ENCODE results near the gene GALC.
"Not testable (repeated sequence)": the region's sequence is repeated elsewhere in the genome, so short reads cannot be mapped to it uniquely, and the experiment has no call there.

The GALC gene

DNA sequence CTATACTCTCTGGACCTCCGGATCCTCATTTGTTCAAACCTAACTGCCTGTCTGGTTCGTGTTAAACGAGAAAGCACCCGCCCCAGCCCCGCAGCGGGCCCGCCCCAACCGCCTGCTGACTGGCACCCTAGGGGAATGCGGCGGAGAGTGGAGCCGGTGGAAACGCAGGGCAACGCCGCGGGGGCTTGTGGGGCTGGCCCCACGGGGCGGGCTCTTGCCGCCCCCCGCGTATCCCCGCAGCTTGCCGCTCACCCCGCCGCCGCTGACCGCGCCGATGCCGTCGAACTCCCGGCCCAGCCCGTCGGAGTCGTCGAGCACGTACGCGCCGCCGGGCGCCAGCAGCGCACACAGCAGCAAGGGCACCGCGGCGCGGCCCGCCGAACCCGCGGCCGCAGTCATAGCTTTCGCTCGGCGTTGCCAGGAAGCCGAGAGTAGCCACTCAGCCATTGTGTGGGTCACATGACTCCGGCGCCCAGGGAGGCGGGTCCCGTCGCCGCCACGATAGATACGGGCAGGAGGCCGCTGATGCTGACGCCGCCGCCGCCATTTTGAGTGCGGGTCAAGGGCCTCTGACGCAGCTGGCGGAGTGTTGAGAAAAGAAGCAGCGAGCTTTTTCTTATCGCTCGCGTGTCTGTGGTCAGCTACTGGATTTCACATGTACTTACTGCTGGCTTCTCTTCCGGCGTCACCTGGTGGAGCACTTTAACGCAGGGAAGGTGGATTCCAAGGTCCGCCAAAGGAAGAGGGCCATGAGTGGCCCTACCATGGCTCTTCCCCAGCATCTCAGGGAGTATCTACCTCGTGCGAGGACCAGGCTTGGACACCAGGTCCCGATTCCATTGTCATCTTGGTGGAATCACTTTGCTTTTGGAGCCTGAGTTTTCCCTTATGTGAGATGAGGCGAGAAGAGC is at the start of gene GALC:
Gene GALC, minus strand, starts transcription at position 465 of the 911 bp plus-strand sequence. Its CDS starts 18 bp downstream, at position 447.
- DNase-seq, result peak; percentile 59

DNA sequence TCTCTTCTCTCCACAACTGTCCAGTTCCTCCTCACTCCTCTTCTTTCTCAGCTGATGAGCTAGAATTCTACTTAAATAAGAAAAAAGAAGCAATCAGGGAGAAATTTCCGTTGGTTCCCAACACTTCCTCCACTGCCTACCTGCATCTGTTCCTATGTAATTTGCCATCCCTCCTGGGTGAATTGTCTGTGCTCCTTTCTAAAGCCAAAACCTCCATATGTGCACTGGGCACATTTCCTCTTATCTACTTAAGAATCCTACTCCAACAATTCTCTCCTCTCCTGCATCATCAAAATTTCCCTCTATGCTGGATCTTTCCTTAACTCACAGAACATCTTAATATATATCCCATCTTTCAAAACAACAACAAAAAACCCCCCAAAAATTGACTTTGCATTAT is 47.2 kb upstream of the GALC start:
- no peak for DNase-seq

DNA sequence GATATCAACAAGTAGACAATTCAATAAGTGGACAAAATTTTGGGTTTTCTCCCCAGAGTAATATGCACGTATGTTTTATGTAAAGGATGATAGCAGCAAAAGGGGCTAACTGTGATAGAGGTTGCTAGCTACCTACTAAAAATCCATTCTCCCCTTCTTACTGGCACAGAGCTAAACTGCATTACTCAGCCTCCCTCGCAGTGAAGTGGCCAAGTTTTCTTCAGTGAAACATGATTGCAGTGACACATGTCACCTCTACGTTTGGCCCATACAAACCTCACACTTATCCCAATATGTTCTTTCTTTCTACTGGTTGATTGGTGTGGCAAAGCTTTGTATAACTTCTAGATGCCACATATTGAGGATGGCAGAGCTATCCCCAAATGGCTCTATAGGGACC is 46.2 kb upstream of the GALC start:
- no peak for DNase-seq

GRCh38 chr14:88037325-88037724 is 44.3 kb upstream of the GALC start:
- DNase-seq, result no peak

GRCh38 chr14:88036422-88036821 is 43.4 kb upstream of the GALC start:
- DNase-seq, result no peak

DNA sequence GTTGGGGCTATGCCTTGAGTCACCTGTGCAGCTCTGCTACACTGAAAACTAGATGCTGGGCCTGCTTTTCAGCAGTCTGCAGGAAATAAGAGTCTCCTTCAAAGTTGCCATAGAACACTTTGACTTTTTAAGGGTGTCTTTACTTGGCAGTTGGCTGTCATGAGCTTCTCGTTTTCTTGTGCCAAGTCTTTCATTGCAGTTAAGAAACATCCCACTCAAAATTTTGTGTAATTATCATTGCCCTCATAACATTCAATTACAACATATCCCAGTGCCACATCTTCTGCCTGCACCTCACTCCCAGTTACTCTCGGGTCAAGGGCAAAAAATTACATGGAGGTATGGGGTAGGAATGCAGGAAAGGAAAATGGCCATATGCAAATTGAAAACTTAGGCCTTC is 41.1 kb upstream of the GALC start:
- no peak for DNase-seq

GRCh38 chr14:88032373-88032772 is 39.4 kb upstream of the GALC start:
- no peak for DNase-seq

- DNase-seq, result no peak
Observed at GRCh38 chr14:88030892-88031291, 37.9 kb upstream of the GALC start.

DNA sequence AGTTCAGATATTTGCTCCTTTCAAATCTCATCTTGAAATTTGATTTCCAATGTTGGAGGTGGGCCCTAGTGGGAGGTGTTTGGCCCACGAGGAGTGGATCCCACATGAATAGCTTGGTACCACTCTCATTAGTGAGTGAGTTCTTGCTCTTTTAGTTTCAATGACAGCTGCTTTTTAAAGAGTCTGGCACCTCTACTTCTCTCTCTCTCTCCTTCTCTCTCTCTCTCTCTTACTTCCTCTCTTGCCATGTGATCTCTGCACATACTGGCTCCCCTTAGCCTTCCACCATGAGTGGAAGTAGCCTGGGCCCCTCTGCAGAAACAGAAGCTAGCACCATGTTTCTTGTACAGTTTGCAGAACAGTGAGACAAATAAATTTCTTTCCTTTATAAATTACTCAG is 37.1 kb upstream of the GALC start:
- DNase-seq, result no peak

- no peak for DNase-seq
Observed at GRCh38 chr14:88029500-88029899, 36.5 kb upstream of the GALC start.

- DNase-seq, result no peak
Observed at GRCh38 chr14:88026890-88027289, 33.9 kb upstream of the GALC start.

DNA sequence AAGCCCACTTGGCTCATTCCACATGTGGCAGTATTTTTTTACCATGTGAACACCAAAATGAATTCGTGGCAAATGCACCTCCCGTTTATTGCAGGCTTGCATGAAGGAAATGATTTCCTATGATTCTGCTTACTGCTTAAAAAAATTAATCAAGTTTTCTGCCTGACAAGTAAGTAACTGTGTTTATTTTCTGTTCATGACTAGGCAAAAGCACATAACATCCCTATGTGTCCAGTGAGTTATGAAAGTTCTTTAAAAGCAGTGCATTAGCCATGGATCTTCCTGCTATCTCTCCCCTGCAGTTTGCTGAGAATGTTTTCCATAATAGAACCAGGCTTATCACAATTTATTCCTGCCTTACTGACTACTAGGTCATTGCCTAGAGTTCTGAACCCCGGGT is 32.3 kb upstream of the GALC start:
- no peak for DNase-seq

DNA sequence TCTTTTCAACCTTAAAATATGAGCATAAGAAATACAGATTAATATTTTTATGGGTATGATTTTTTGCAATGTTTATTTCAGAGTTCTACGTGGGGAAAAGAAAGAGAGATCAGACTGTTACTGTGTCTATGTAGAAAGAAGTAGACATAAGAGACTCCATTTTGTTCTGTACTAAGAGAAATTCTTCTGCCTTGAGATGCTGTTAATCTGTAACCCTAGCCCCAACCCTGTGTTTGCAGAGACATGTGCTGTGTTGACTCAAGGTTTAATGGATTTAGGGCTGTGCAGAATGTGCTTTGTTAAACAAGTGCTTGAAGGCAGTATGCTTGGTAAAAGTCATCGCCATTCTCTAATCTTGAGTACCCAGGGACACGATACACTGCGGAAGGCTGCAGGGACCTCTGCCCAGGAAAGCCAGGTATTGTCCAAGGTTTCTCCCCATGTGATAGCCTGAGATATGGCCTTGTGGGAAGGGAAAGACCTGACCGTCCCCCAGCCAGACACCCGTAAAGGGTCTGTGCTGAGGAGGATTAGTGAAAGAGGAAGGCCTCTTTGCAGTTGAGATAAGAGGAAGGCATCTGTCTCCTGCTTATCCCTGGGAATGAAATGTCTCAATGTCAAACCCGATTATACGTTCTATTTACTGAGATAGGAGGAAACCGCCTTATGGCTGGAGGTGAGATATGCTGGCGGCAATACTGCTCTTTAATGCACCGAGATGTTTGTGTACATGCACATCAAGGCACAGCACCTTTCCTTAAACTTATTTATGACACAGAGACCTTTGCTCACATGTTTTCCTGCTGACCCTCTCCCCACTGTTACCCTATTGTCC is 31.5 kb upstream of the GALC start:
- DNase-seq, result not testable (repeated sequence)

DNA sequence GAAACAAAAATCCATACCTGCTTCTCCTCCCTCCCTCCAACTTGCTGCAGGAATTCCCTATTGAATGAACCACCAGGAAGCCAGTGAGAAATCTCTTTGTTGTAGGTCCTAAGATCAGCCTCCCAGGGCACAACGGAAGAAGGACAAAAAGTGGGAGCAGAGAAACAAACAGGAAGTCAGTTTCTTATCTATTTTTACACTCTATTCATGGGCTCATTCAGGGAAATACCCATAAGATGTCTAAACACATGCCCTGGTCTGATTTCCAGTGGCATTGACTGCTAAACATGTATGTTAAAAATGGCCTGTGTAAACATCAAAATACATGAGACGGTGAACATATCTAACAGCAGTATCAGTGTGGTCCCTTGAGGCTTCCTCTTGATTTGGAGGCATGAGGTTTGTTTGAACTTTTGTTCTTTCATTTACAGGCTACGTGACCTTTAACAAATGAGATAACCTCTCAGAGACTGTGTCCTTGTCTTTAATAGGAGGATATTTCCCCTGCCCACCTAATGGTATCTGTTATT is 30.7 kb upstream of the GALC start:
- no peak for DNase-seq

DNA sequence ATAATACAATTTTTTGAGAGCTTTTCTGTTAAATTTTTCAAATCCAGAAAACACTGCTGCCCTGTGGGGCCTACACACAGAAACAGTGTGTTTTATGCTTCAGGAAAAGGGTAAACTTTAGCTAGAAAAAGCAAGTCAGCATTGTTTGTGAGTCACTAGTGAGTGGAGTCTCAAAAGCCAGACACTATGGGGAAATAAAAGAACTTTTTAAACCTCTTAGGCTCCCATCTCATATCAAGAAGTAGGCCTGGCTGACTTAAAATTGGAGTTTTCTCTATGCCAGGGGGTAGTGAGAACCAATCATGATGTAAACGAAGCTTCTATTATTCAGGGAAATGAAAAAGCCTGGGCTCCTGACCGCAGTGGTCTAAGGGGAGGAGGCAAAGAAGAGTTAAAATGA is 24.6 kb upstream of the GALC start:
- no peak for DNase-seq

DNA sequence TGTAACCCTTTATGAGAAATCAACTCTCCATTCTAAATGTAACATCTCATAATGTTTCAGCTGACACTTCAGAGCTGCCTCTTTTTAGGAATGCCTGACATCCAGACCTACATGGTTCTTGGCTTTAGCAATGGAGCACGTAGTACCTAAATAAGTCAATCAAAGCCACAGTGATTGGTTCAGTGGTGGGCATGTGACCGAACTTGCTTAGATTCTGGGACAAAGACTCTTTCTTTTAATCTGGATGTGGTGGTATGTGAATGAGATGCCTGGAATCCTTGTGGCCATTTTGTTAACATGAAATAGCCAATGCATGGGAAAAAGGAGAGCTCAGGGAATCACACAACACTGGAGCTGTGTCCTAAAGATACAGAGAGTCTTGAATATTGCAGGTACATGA is 23.8 kb upstream of the GALC start:
- DNase-seq, result no peak

GRCh38 chr14:88013750-88014349 is 20.9 kb upstream of the GALC start:
- peak; percentile 12 for DNase-seq

GRCh38 chr14:88012495-88012894 is 19.5 kb upstream of the GALC start:
- DNase-seq, result no peak

GRCh38 chr14:88010331-88010730 is 17.3 kb upstream of the GALC start:
- DNase-seq, result no peak

DNA sequence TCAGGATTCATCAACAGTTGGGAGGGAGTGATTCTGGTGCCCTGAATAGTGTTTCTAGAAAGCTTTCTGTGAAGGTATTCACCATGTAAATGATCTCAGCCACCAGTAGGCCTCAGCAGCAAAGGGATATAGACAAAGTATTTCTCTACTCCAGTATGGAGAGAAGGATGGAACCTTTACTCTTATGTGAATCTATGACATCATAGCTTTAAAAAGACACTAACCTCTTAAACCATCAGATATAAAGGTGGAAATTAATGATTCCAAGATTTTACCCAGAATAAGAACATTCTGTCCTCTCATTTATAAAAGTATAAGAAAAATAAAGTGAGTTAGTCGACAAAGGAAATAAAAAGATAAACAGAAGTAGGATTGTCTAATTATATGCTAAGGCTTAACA is 16.5 kb upstream of the GALC start:
- no peak for DNase-seq

DNA sequence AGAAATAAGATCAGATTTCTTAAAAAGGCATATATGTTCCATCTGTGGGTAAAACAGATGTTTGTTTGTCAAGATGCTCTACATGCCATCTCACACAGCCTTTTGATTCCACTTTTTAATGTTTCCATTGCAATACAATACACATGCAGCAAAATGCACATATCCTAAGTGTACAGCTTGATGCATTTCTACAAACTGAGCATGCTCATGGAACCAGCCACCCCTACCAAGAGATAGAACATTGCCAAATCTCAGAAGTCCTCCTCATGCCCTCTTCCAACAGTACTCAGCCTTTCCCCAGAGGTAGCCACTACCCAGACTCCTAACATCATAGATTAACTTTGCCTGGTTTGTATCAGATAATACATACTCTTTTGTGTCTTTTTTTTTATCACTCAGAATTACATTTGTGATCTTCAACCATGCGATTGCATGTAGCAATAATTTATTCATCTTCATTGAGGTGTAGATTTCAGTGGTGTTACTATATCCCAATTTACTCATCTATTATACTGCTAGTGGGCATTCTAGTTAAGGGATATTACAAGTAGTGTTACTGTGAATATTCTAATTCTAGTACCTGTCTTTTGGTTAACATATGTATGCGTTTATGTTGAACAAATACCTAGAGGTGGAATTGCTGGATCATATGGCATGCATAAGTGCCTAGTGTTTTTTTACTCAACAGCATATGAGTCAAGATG is 15.2 kb upstream of the GALC start:
- DNase-seq, result no peak

- no peak for DNase-seq
Observed at GRCh38 chr14:88007608-88008007, 14.6 kb upstream of the GALC start.
